Activated naive CD4-positive, alpha-beta T cell treated with anti-CD3 and anti-CD28 coated beads, Interleukin-2, amount 10 ng/mL, durations not matched to agents 7 days and 5 days (primary cell): Measurements from ENCODE around the gene BAHCC1.

Experiments used
- CTCF ChIA-PET: fragments of 350-600 bp; sonication (Branson Sonifier 250); formaldehyde crosslinking; loops from one replicate; lab custom pipeline; 2021; ENCODE audit warnings: antibody characterized with exemption; lab: Charles Lee
- DNase-seq: peaks from one replicate; pipeline ENCODE4 v3.0.0-alpha.2; 2020
- H3K27ac Mint-ChIP-seq: one replicate; pipeline ENCODE4 v1.8.0; 2021; ENCODE audit warnings: mild to moderate bottlenecking, moderate library complexity, mixed read lengths
- H3K27me3 Mint-ChIP-seq: one replicate; pipeline ENCODE4 v1.8.0; 2021; ENCODE audit warnings: mild to moderate bottlenecking, mixed read lengths
- H3K36me3 Mint-ChIP-seq: one replicate; pipeline ENCODE4 v1.8.0; 2021; ENCODE audit warnings: mixed read lengths
- H3K4me1 Mint-ChIP-seq: one replicate; pipeline ENCODE4 v1.8.0; 2021; ENCODE audit warnings: mixed read lengths
- H3K4me3 Mint-ChIP-seq: one replicate; pipeline ENCODE4 v1.8.0; 2021; ENCODE audit warnings: mild to moderate bottlenecking, moderate library complexity, mixed read lengths
- H3K9me3 Mint-ChIP-seq: one replicate; pipeline ENCODE4 v1.8.0; 2021; ENCODE audit warnings: mixed read lengths

The BAHCC1 gene

GRCh38 chr17:81434681-81435417 is 39.6 kb downstream of the BAHCC1 start:
- Mint-ChIP-seq H3K27me3 (peaks cover 50% of the 10 kb centered on the region), H3K9me3 (no peaks in the 10 kb centered on the region), H3K36me3 (no peaks in the 10 kb centered on the region), H3K27ac (no peak overlapping the region), H3K4me3 (no peak overlapping the region), H3K4me1 (peaks cover 4% of the 10 kb centered on the region)
- DNase-seq: no peak
- CTCF ChIA-PET: no interaction called here

GRCh38 chr17:81435652-81436293 is 40.5 kb downstream of the BAHCC1 start:
- CTCF ChIA-PET: no interaction called here
- peaks cover 56% of the 10 kb centered on the region for H3K27me3 Mint-ChIP-seq
- H3K4me1 Mint-ChIP-seq: peaks cover 4% of the 10 kb centered on the region
- no peaks in the 10 kb centered on the region for H3K9me3 Mint-ChIP-seq
- no peak overlapping the region for H3K4me3 Mint-ChIP-seq
- no peak for DNase-seq
- no peak overlapping the region for H3K27ac Mint-ChIP-seq
- no peaks in the 10 kb centered on the region for H3K36me3 Mint-ChIP-seq

- Mint-ChIP-seq H3K36me3 (no peaks in the 10 kb centered on the region), H3K27me3 (peaks cover 60% of the 10 kb centered on the region), H3K27ac (no peak overlapping the region), H3K9me3 (no peaks in the 10 kb centered on the region), H3K4me3 (no peak overlapping the region), H3K4me1 (peaks cover 4% of the 10 kb centered on the region)
- CTCF ChIA-PET: no interaction called here
- no peak for DNase-seq
These were observed 41.1 kb downstream of the BAHCC1 start for GRCh38 chr17:81436294-81436849.

GRCh38 chr17:81437191-81437651 is 42.0 kb downstream of the BAHCC1 start:
- H3K27ac Mint-ChIP-seq: no peak overlapping the region
- no peak for DNase-seq
- H3K9me3 Mint-ChIP-seq: no peaks in the 10 kb centered on the region
- H3K4me1 Mint-ChIP-seq: peaks cover 4% of the 10 kb centered on the region
- CTCF ChIA-PET: no interaction called here
- H3K27me3 Mint-ChIP-seq: peaks cover 60% of the 10 kb centered on the region
- H3K36me3 Mint-ChIP-seq: no peaks in the 10 kb centered on the region
- no peak overlapping the region for H3K4me3 Mint-ChIP-seq

- no peak overlapping the region for H3K27ac Mint-ChIP-seq
These were observed 42.9 kb downstream of the BAHCC1 start for GRCh38 chr17:81438007-81438659.

GRCh38 chr17:81438688-81439087 is 43.4 kb downstream of the BAHCC1 start:
- Mint-ChIP-seq H3K36me3 (no peaks in the 10 kb centered on the region), H3K4me3 (no peak overlapping the region), H3K9me3 (no peaks in the 10 kb centered on the region), H3K4me1 (peaks cover 4% of the 10 kb centered on the region), H3K27ac (no peak overlapping the region), H3K27me3 (peaks cover 60% of the 10 kb centered on the region)
- DNase-seq: no peak
- CTCF ChIA-PET: no interaction called here

More at GRCh38 chr17:81438007-81438659, 42.9 kb downstream of the BAHCC1 start:
- H3K9me3 Mint-ChIP-seq: no peaks in the 10 kb centered on the region
- no peak for DNase-seq
- H3K4me1 Mint-ChIP-seq: peaks cover 4% of the 10 kb centered on the region
- CTCF ChIA-PET: no interaction called here
- H3K4me3 Mint-ChIP-seq: no peak overlapping the region
- peaks cover 60% of the 10 kb centered on the region for H3K27me3 Mint-ChIP-seq
- H3K36me3 Mint-ChIP-seq: no peaks in the 10 kb centered on the region

GRCh38 chr17:81440051-81440471 is 44.8 kb downstream of the BAHCC1 start:
- no peak overlapping the region for H3K27ac Mint-ChIP-seq
- H3K36me3 Mint-ChIP-seq: no peaks in the 10 kb centered on the region
- H3K4me1 Mint-ChIP-seq: peaks cover 4% of the 10 kb centered on the region
- H3K9me3 Mint-ChIP-seq: no peaks in the 10 kb centered on the region
- H3K4me3 Mint-ChIP-seq: no peak overlapping the region
- CTCF ChIA-PET: interaction anchor here (0.9 to 1.4 kb wide), 2 partner anchors 45 to 187 kb away, joined by 3 to 4 read pairs; no protein-coding TSS in a partner anchor
- H3K27me3 Mint-ChIP-seq: peaks cover 54% of the 10 kb centered on the region
- no peak for DNase-seq

GRCh38 chr17:81440511-81441244 is 45.4 kb downstream of the BAHCC1 start:
- Mint-ChIP-seq H3K36me3 (no peaks in the 10 kb centered on the region), H3K4me1 (peaks cover 4% of the 10 kb centered on the region), H3K27me3 (peaks cover 47% of the 10 kb centered on the region), H3K9me3 (no peaks in the 10 kb centered on the region), H3K4me3 (no peak overlapping the region), H3K27ac (no peak overlapping the region)
- no peak for DNase-seq
- CTCF ChIA-PET: interaction anchor here (0.9 to 1.4 kb wide), 2 partner anchors 44 to 188 kb away, joined by 3 to 4 read pairs; no protein-coding TSS in a partner anchor

- no peak for DNase-seq
- Mint-ChIP-seq H3K4me3 (no peak overlapping the region), H3K4me1 (peaks cover 4% of the 10 kb centered on the region), H3K27ac (no peak overlapping the region), H3K36me3 (no peaks in the 10 kb centered on the region), H3K27me3 (peaks cover 30% of the 10 kb centered on the region), H3K9me3 (no peaks in the 10 kb centered on the region)
- CTCF ChIA-PET: no interaction called here
These were observed 47.5 kb downstream of the BAHCC1 start for GRCh38 chr17:81442791-81443190.

GRCh38 chr17:81443269-81443668 is 48.0 kb downstream of the BAHCC1 start:
- CTCF ChIA-PET: no interaction called here
- no peaks in the 10 kb centered on the region for H3K9me3 Mint-ChIP-seq
- no peaks in the 10 kb centered on the region for H3K36me3 Mint-ChIP-seq

GRCh38 chr17:81444610-81445339 is 49.5 kb downstream of the BAHCC1 start:
- Mint-ChIP-seq H3K4me3 (no peak overlapping the region), H3K4me1 (no peaks in the 10 kb centered on the region), H3K36me3 (no peaks in the 10 kb centered on the region), H3K27me3 (peaks cover 11% of the 10 kb centered on the region), H3K9me3 (no peaks in the 10 kb centered on the region), H3K27ac (no peak overlapping the region)
- DNase-seq: no peak
- CTCF ChIA-PET: no interaction called here

More at GRCh38 chr17:81443269-81443668, 48.0 kb downstream of the BAHCC1 start:
- no peak overlapping the region for H3K4me3 Mint-ChIP-seq
- peaks cover 4% of the 10 kb centered on the region for H3K4me1 Mint-ChIP-seq
- H3K27me3 Mint-ChIP-seq: peaks cover 26% of the 10 kb centered on the region
- no peak for DNase-seq
- H3K27ac Mint-ChIP-seq: no peak overlapping the region

- no peaks in the 10 kb centered on the region for H3K9me3 Mint-ChIP-seq
- peaks cover 7% of the 10 kb centered on the region for H3K27me3 Mint-ChIP-seq
- H3K4me3 Mint-ChIP-seq: no peak overlapping the region
- no peak overlapping the region for H3K27ac Mint-ChIP-seq
- H3K4me1 Mint-ChIP-seq: no peaks in the 10 kb centered on the region
- DNase-seq: no peak
- no peaks in the 10 kb centered on the region for H3K36me3 Mint-ChIP-seq
- CTCF ChIA-PET: no interaction called here
These were observed 50.6 kb downstream of the BAHCC1 start for GRCh38 chr17:81445642-81446503.
